ENCODE data around the gene CCDC85B. TPM values are rescaled to one million over a fixed set of nuclear protein-coding genes. Genes with fewer than 3 reads are reported as not detected.

The CCDC85B gene
- polyA plus RNA-seq, 4 donors, result 6.5 to 32.5 (median 13.3) TPM

DNA sequence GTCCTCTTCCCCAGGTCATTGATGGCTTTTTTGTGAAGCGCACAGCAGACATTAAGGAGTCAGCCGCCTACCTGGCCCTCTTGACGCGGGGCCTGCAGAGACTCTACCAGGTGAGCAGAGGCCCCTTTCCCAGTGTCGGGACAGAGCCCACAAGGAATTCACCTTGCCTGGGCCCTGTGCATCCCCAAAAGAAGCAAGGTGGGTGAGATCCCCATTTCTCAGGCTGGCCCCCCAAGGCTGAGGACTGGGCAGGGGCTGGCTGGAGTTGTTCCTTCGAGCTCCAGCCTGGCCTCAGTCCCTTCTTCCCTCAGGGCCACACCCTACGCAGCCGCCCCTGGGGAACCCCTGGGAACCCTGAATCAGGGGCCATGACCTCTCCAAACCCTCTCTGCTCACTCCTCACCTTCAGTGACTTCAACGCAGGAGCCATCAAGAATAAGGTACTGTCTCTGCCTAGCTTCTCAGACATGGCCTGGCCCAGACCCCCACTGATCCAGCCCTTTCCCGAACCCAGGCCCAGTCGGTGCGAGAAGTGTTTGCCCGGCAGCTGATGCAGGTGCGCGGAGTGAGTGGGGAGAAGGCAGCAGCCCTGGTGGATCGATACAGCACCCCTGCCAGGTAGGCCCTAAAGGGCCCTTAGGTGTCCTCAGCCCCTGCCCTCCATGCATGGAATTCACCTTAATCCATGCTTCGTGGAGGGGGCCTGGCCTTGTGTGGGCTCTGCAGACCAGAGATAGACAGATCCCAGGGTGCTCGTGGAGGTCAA lies 25.6 kb upstream of the CCDC85B start:
- no peak overlapping the region for H3K4me3 ChIP-seq (ENCODE audit: low read depth in 1 of 3, low read length in 3 of 3)
- FAIRE-seq (no peak), DNase-seq (no peak)
- H3K27ac ChIP-seq (ENCODE audit: low read depth in 1 of 3, low read length in 2 of 3), result no peak overlapping the region
- no peaks in the 10 kb centered on the region for H3K27me3 ChIP-seq (ENCODE audit: control insufficient read depth in 3 of 3, insufficient read depth in 3 of 3, low read length in 3 of 3)
- H3K36me3 ChIP-seq (ENCODE audit: control insufficient read depth in 3 of 3, insufficient read depth in 2 of 3, low read depth in 1 of 3, low read length in 3 of 3), result peaks cover 16 to 84% (median 23%) of the 10 kb centered on the region in 3 donors
- no peaks in the 10 kb centered on the region for H3K9me3 ChIP-seq (ENCODE audit: control insufficient read depth in 2 of 2, insufficient read depth in 1 of 2, low read depth in 1 of 2, low read length in 1 of 2)
- H3K4me1 ChIP-seq (ENCODE audit: control insufficient read depth in 3 of 3, insufficient read depth in 2 of 3, low read depth in 1 of 3, low read length in 2 of 3), result peaks cover 0 to 16% (median 3%) of the 10 kb centered on the region in 3 donors
- 90 to 93% (median 90%) methylated on average over 17 to 18 of the region's 18 CpGs for WGBS, 3 donors

DNA sequence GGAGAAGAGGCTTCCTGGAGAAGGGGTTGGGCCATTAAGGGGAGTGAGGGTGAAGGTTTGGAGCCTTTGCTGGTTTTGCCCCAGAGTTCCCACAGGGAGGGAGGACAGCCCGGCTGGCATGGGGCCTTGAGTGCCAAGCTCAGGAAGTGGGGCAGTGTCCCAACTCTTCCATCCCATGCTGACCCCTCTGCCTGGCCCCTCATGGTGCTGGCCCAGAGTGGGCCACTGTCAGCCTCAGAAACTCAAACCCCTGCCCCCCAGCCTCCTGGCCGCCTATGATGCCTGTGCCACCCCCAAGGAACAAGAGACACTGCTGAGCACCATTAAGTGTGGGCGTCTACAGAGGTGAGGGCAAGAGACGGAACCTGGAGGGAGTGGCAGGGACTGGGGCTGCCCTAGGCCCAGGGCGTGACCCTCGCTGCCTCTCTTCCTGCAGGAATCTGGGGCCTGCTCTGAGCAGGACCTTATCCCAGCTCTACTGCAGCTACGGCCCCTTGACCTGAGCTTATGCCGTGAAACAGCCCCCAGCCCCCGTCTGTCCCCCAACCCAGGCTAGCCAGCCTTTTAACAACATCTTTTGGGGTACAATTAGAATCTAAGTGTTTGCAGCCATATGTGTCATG lies 24.8 kb upstream of the CCDC85B start:
- H3K27ac ChIP-seq (ENCODE audit: low read depth in 1 of 3, low read length in 2 of 3), result no peak overlapping the region
- no peak for FAIRE-seq
- DNase-seq, result no peak

DNA sequence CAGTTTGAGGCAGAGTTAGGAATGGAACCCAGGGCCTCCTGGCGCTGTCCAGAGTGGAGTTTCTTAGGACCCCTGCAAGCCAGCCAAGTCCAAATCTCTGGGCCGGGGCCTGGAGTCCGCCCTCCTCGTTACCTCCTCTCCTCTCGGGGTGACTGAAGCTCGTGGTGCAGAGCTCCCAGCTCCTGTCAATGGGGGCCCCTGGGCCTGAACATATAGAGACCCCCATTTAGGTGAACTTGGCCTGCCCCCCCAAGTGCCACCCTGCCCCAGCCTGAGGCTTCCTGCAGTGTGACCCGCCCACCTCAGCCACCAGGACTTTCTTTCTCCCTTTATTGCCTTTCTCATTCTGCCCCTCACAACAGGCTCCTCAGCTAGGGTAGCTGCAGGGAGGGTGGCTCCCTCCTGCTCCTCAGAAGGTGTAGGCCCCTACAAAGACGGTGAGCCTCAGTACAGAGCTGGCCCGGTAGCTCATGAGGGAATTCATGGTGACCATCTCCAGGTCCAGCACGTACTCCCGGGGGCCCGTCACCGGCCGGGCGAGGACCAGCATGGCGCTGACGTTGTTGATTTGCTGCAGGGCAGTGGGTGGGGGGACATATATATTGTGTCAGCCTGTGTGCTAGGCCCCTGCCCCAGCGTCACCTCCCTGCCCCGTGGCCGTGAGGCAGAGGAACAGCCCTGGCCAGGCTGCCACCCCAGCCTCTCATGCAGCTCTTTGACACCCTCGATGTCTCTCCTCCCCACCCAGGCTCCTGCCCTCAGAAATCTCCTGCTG lies 23.8 kb upstream of the CCDC85B start:
- H3K9me3 ChIP-seq (ENCODE audit: control insufficient read depth in 2 of 2, insufficient read depth in 1 of 2, low read depth in 1 of 2, low read length in 1 of 2), result no peaks in the 10 kb centered on the region
- peaks cover 0 to 8% (median under 1%) of the 10 kb centered on the region in 3 donors for H3K4me1 ChIP-seq (ENCODE audit: control insufficient read depth in 3 of 3, insufficient read depth in 2 of 3, low read depth in 1 of 3, low read length in 2 of 3)
- DNase-seq, result no peak
- H3K4me3 ChIP-seq (ENCODE audit: low read depth in 1 of 3, low read length in 3 of 3), result no peak overlapping the region
- FAIRE-seq, result no peak
- H3K27me3 ChIP-seq (ENCODE audit: control insufficient read depth in 3 of 3, insufficient read depth in 3 of 3, low read length in 3 of 3), result peaks cover 0 to 3% (median 0%) of the 10 kb centered on the region in 3 donors
- WGBS, 3 donors, result 87 to 91% (median 91%) methylated on average over 21 of the region's 21 CpGs
- peaks cover 16 to 87% (median 23%) of the 10 kb centered on the region in 3 donors for H3K36me3 ChIP-seq (ENCODE audit: control insufficient read depth in 3 of 3, insufficient read depth in 2 of 3, low read depth in 1 of 3, low read length in 3 of 3)
- no peak overlapping the region for H3K27ac ChIP-seq (ENCODE audit: low read depth in 1 of 3, low read length in 2 of 3)

More for the DNA sequence above, 24.8 kb upstream of the CCDC85B start:
- H3K4me3 ChIP-seq (ENCODE audit: low read depth in 1 of 3, low read length in 3 of 3), result no peak overlapping the region
- 85 to 86% (median 85%) methylated on average over 9 of the region's 9 CpGs for WGBS, 3 donors
- peaks cover 0 to 3% (median 0%) of the 10 kb centered on the region in 3 donors for H3K27me3 ChIP-seq (ENCODE audit: control insufficient read depth in 3 of 3, insufficient read depth in 3 of 3, low read length in 3 of 3)
- H3K9me3 ChIP-seq (ENCODE audit: control insufficient read depth in 2 of 2, insufficient read depth in 1 of 2, low read depth in 1 of 2, low read length in 1 of 2), result no peaks in the 10 kb centered on the region
- H3K4me1 ChIP-seq (ENCODE audit: control insufficient read depth in 3 of 3, insufficient read depth in 2 of 3, low read depth in 1 of 3, low read length in 2 of 3), result peaks cover 0 to 13% (median 3%) of the 10 kb centered on the region in 3 donors
- H3K36me3 ChIP-seq (ENCODE audit: control insufficient read depth in 3 of 3, insufficient read depth in 2 of 3, low read depth in 1 of 3, low read length in 3 of 3), result peaks cover 16 to 90% (median 23%) of the 10 kb centered on the region in 3 donors

- Histone ChIP-seq H3K4me1 (ENCODE audit: control insufficient read depth in 3 of 3, insufficient read depth in 2 of 3, low read depth in 1 of 3, low read length in 2 of 3) (peaks cover 0 to 3% (median 0%) of the 10 kb centered on the region in 3 donors), H3K36me3 (ENCODE audit: control insufficient read depth in 3 of 3, insufficient read depth in 2 of 3, low read depth in 1 of 3, low read length in 3 of 3) (peaks cover 16 to 79% (median 23%) of the 10 kb centered on the region in 3 donors), H3K9me3 (ENCODE audit: control insufficient read depth in 2 of 2, insufficient read depth in 1 of 2, low read depth in 1 of 2, low read length in 1 of 2) (no peaks in the 10 kb centered on the region), H3K27me3 (ENCODE audit: control insufficient read depth in 3 of 3, insufficient read depth in 3 of 3, low read length in 3 of 3) (peaks cover 0 to 6% (median 0%) of the 10 kb centered on the region in 3 donors), H3K4me3 (ENCODE audit: low read depth in 1 of 3, low read length in 3 of 3) (no peak overlapping the region), H3K27ac (ENCODE audit: low read depth in 1 of 3, low read length in 2 of 3) (no peak overlapping the region)
- DNase-seq (no peak), FAIRE-seq (no peak)
- 66 to 79% (median 74%) methylated on average over 29 of the region's 29 CpGs for WGBS, 3 donors
Observed at GRCh38 chr11:65867284-65868071, 23.0 kb upstream of the CCDC85B start.

DNA sequence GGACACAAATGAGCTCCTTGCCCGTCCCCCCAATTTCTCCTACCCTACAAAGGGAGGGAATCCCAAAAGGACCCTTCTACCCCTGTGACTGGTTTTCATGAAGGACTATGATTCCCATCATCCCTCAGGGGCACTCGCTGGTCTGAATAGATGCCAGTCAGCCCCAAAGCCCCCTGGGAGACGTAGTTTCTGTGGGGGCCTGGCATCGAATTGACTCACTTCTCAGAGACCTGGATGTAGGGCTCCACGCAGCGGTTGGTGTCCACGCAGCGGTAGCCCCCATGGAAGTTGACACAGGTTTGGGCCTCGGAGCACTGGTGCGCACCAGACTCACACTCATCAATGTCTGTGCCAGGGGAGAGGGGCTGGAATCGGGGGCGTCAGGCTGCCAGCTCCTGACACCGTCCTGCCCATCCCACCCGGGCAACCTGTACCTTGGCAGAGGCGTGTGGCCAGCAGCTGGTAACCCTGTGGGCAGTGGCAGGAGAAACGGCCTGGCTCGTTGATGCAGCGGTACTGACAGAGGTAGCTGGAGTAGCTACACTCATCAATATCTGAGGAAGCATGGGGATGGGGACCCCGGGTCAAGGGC lies 22.3 kb upstream of the CCDC85B start:
- FAIRE-seq, result no peak
- no peak for DNase-seq
- Histone ChIP-seq H3K4me1 (ENCODE audit: control insufficient read depth in 3 of 3, insufficient read depth in 2 of 3, low read depth in 1 of 3, low read length in 2 of 3) (peaks cover 0 to 7% (median 0%) of the 10 kb centered on the region in 3 donors), H3K9me3 (ENCODE audit: control insufficient read depth in 2 of 2, insufficient read depth in 1 of 2, low read depth in 1 of 2, low read length in 1 of 2) (no peaks in the 10 kb centered on the region), H3K27ac (ENCODE audit: low read depth in 1 of 3, low read length in 2 of 3) (no peak overlapping the region), H3K27me3 (ENCODE audit: control insufficient read depth in 3 of 3, insufficient read depth in 3 of 3, low read length in 3 of 3) (peaks cover 0 to 10% (median 0%) of the 10 kb centered on the region in 3 donors), H3K4me3 (ENCODE audit: low read depth in 1 of 3, low read length in 3 of 3) (no peak overlapping the region), H3K36me3 (ENCODE audit: control insufficient read depth in 3 of 3, insufficient read depth in 2 of 3, low read depth in 1 of 3, low read length in 3 of 3) (peaks cover 16 to 72% (median 23%) of the 10 kb centered on the region in 3 donors)
- WGBS, 3 donors, result 86 to 89% (median 87%) methylated on average over 15 to 19 of the region's 19 CpGs

DNA sequence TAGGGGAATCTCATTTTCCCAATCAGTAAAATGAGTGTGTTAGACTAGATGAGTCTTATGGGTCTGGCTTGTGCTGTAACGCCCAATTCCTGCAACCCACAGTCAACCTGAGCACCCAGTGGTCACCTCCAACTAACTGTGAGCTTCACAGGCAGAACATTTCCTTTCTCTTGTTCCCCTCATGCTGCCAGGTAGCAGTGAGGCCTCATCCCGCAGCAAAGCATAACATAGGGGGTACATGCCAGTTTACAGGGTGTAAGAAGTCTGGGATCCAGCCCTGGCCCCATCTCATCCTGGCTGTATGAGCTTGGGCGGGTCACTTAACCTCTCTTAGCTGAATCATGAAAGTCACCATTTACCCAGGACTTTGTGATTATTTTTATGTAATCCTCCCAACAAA lies 21.6 kb upstream of the CCDC85B start:
- Histone ChIP-seq H3K27ac (ENCODE audit: low read depth in 1 of 3, low read length in 2 of 3) (no peak overlapping the region), H3K4me1 (ENCODE audit: control insufficient read depth in 3 of 3, insufficient read depth in 2 of 3, low read depth in 1 of 3, low read length in 2 of 3) (peaks cover 0 to 12% (median 0%) of the 10 kb centered on the region in 3 donors), H3K36me3 (ENCODE audit: control insufficient read depth in 3 of 3, insufficient read depth in 2 of 3, low read depth in 1 of 3, low read length in 3 of 3) (peaks cover 11 to 65% (median 17%) of the 10 kb centered on the region in 3 donors), H3K27me3 (ENCODE audit: control insufficient read depth in 3 of 3, insufficient read depth in 3 of 3, low read length in 3 of 3) (peaks cover 0 to 12% (median 0%) of the 10 kb centered on the region in 3 donors), H3K4me3 (ENCODE audit: low read depth in 1 of 3, low read length in 3 of 3) (no peak overlapping the region), H3K9me3 (ENCODE audit: control insufficient read depth in 2 of 2, insufficient read depth in 1 of 2, low read depth in 1 of 2, low read length in 1 of 2) (no peaks in the 10 kb centered on the region)
- 67 to 88% (median 77%) methylated on average over 3 of the region's 3 CpGs for WGBS, 3 donors
- FAIRE-seq (no peak), DNase-seq (no peak)

- Histone ChIP-seq H3K4me3 (ENCODE audit: low read depth in 1 of 3, low read length in 3 of 3) (no peak overlapping the region), H3K27ac (ENCODE audit: low read depth in 1 of 3, low read length in 2 of 3) (no peak overlapping the region), H3K27me3 (ENCODE audit: control insufficient read depth in 3 of 3, insufficient read depth in 3 of 3, low read length in 3 of 3) (peaks cover 0 to 12% (median 0%) of the 10 kb centered on the region in 3 donors), H3K4me1 (ENCODE audit: control insufficient read depth in 3 of 3, insufficient read depth in 2 of 3, low read depth in 1 of 3, low read length in 2 of 3) (peaks cover 0 to 15% (median 0%) of the 10 kb centered on the region in 3 donors), H3K9me3 (ENCODE audit: control insufficient read depth in 2 of 2, insufficient read depth in 1 of 2, low read depth in 1 of 2, low read length in 1 of 2) (no peaks in the 10 kb centered on the region), H3K36me3 (ENCODE audit: control insufficient read depth in 3 of 3, insufficient read depth in 2 of 3, low read depth in 1 of 3, low read length in 3 of 3) (peaks cover 4 to 56% (median 12%) of the 10 kb centered on the region in 3 donors)
- FAIRE-seq, result no peak
- no peak for DNase-seq
- WGBS, 3 donors, result 61 to 80% (median 64%) methylated on average over 24 of the region's 24 CpGs
Observed at GRCh38 chr11:65869643-65870306, 20.7 kb upstream of the CCDC85B start.
